Ovary (tissue), 9 donors: Measurements from ENCODE around the gene KCNIP4. TPM values are rescaled to one million over a fixed set of nuclear protein-coding genes. Genes with fewer than 3 reads are reported as not detected.

ENCODE experiments used
- DNase-seq, 5 donors: peaks; one replicate each; pipeline ENCODE4 v3.0.0-alpha.2; 2019 to 2020
- H3K27ac ChIP-seq, 2 donors: fragments of 200-600 bp; one replicate each; pipeline versions ENCODE4 v1.5.1 to v1.8.0; 2019 to 2022
- H3K27me3 ChIP-seq: fragments of 200-600 bp; one replicate; pipeline ENCODE4 v1.8.0; 2022
- H3K36me3 ChIP-seq: fragments of 200-600 bp; sonication (generic); one replicate; pipeline ENCODE4 v1.5.1; 2019
- H3K4me1 ChIP-seq: one replicate; pipeline ENCODE4 v1.8.1; 2013; ENCODE audit warnings: mild to moderate bottlenecking, moderate library complexity; ENCODE audit not compliant: insufficient read depth
- H3K4me3 ChIP-seq: fragments of 200-600 bp; sonication (generic); one replicate; pipeline ENCODE4 v1.5.1; 2017
- H3K9me3 ChIP-seq, 2 donors: fragments of 200-600 bp in 1 of 2; sonication (generic) in 1 of 2; one replicate each; pipeline versions ENCODE4 v1.5.1 to v1.8.1; 2013 to 2019; ENCODE audit warnings: mild to moderate bottlenecking in 1 of 2, moderate library complexity in 1 of 2
- CTCF ChIP-seq, 3 donors: fragments of 450-650 bp in 2 of 3; fragments of 200-600 bp in 1 of 3; IDR thresholded peaks; one replicate each; pipeline versions ENCODE4 v1.5.1 to v1.8.0; 2016 to 2022; ENCODE audit warnings: antibody characterized with exemption in 3 of 3, mild to moderate bottlenecking in 1 of 3
- EP300 ChIP-seq: sonication (generic); formaldehyde crosslinking; IDR thresholded peaks from one replicate; pipeline ENCODE4 v1.6.1; 2017; ENCODE audit warnings: antibody characterized with exemption
- POLR2A ChIP-seq: fragments of 450-650 bp; IDR thresholded peaks from one replicate; pipeline ENCODE4 v1.6.1; 2017; ENCODE audit warnings: antibody characterized with exemption, mild to moderate bottlenecking, moderate library complexity
- WGBS, 3 donors: extraction: QIAGEN DNeasy Blood & Tissue Kit in 1 of 3; methylation state at CpG; one replicate each; pipeline versions ENCODE4 v1.1.5 to v1.1.7; 2013 to 2017; 5-methylcytosine and 5-hydroxymethylcytosine counted together
- intact Hi-C, 4 donors: fragments of 100-400 bp; cut with DNase I; formaldehyde crosslinking; loops; one replicate each; pipeline versions ENCODE4 v1.11.0 to v1.15.1; 2022 to 2023
- polyA plus RNA-seq, 2 donors: library from polyadenylated mRNA; stranded (reverse); fragments of 200-250 nt in 1 of 2; fragments of 350-450 nt in 1 of 2; fragmentation: Illumina TruSeq in 1 of 2; extraction: RNeasy Lipid Tissue Mini Kit (QIAGEN cat#74804) in 1 of 2; gene quantifications; one replicate each; pipeline ENCODE4 v1.2.3, GENCODE V29; 2013 to 2014
- total RNA-seq, 7 donors: library from RNA; depleted of rRNA in 2 of 7; stranded (reverse); fragments of >200 nt in 2 of 7; fragmentation: NEBNext Ultra II Directional in 3 of 7; extraction: Animal tissue kit (Norgen Biotek cat#: 25700) in 3 of 7; gene quantifications; one replicate each; pipeline versions ENCODE4 v1.1.0 to v1.2.4, GENCODE V29; 2016 to 2023
- donor health status: DM: no; HTN: no; CAD: no; lungs with moderate emphysema.
- donor health status: DM: no; HTN: no; CAD: no.
- donor health status: Bipolar disorder and iron deficiency.
- donor health status: DM: yes; HTN: yes; CAD: no.
- donor health status: DM: no; HTN: no; CAD: no.
- donor health status: DM: yes; HTN: yes; CAD: no.

KCNIP4 gene
- total and polyA plus RNA-seq, 9 donors: 0.11 to 3.9 (median 0.93) TPM; not detected in 1

- 34 to 53% (median 37%) methylated on average over 2 of the region's 2 CpGs for WGBS, 3 donors
- intact Hi-C loops: no loop called here
- Histone ChIP-seq H3K9me3 (no peaks in the 10 kb centered on the region), H3K36me3 (no peaks in the 10 kb centered on the region), H3K27ac (no peak overlapping the region), H3K27me3 (no peaks in the 10 kb centered on the region), H3K4me1 (no peaks in the 10 kb centered on the region), H3K4me3 (no peak overlapping the region)
- no peak for TF ChIP-seq CTCF (IDR thresholded peaks at IDR 0.05)
- no peak for TF ChIP-seq EP300
- TF ChIP-seq POLR2A: no peak
- no peak for DNase-seq
Measured at GRCh38 chr4:21628916-21629610, 319.5 kb downstream of the KCNIP4 start.

GRCh38 chr4:21628116-21628670, 320.4 kb downstream of the KCNIP4 start:
- DNase-seq: no peak
- WGBS, 3 donors: 89 to 93% (median 90%) methylated on average over 4 of the region's 4 CpGs
- no peaks in the 10 kb centered on the region for H3K9me3 ChIP-seq
- no peak overlapping the region for H3K27ac ChIP-seq
- TF ChIP-seq EP300: no peak
- TF ChIP-seq CTCF (IDR thresholded peaks at IDR 0.05): no peak
- no peak for TF ChIP-seq POLR2A
- H3K4me3 ChIP-seq: no peak overlapping the region
- intact Hi-C loops: no loop called here
- H3K4me1 ChIP-seq: no peaks in the 10 kb centered on the region
- no peaks in the 10 kb centered on the region for H3K27me3 ChIP-seq
- H3K36me3 ChIP-seq: no peaks in the 10 kb centered on the region

GRCh38 chr4:21625447-21625846, 323.1 kb downstream of the KCNIP4 start:
- WGBS, 3 donors: 81 to 88% (median 81%) methylated on average over 1 of the region's 1 CpG
- H3K27ac ChIP-seq: no peak overlapping the region

GRCh38 chr4:21605006-21605405, 343.6 kb downstream of the KCNIP4 start:
- TF ChIP-seq POLR2A: no peak
- TF ChIP-seq CTCF (IDR thresholded peaks at IDR 0.05): no peak
- no peak for TF ChIP-seq EP300
- Histone ChIP-seq H3K4me3 (no peak overlapping the region), H3K9me3 (no peaks in the 10 kb centered on the region), H3K4me1 (no peaks in the 10 kb centered on the region), H3K27ac (no peak overlapping the region), H3K27me3 (no peaks in the 10 kb centered on the region), H3K36me3 (no peaks in the 10 kb centered on the region)
- intact Hi-C loops: no loop called here
- no peak for DNase-seq
- WGBS, 3 donors: 75 to 78% (median 77%) methylated on average over 3 of the region's 3 CpGs

More at GRCh38 chr4:21625447-21625846, 323.1 kb downstream of the KCNIP4 start:
- TF ChIP-seq CTCF (IDR thresholded peaks at IDR 0.05) (no peak), EP300 (no peak), POLR2A (no peak)
- Histone ChIP-seq H3K9me3 (no peaks in the 10 kb centered on the region), H3K4me1 (no peaks in the 10 kb centered on the region), H3K27me3 (no peaks in the 10 kb centered on the region), H3K36me3 (no peaks in the 10 kb centered on the region), H3K4me3 (no peak overlapping the region)
- DNase-seq: no peak
- intact Hi-C loops: no loop called here
